KG1 (cell line): ENCODE measurements around the gene TRABD2B.

Experiments
- DNase-seq: peaks from one replicate; lab custom pipeline; 2025; lab: John Stamatoyannopoulos, UW

The TRABD2B gene

GRCh38 chr1:47875831-47876586 lies 121.2 kb downstream of the TRABD2B start:
- DNase-seq = no peak

GRCh38 chr1:47875036-47875435 lies 122.1 kb downstream of the TRABD2B start:
- DNase-seq = no peak

GRCh38 chr1:47873337-47873736 lies 123.8 kb downstream of the TRABD2B start:
- DNase-seq = no peak

- DNase-seq = no peak
Observed at GRCh38 chr1:47872886-47873285, 124.3 kb downstream of the TRABD2B start.

- DNase-seq = no peak
Observed at GRCh38 chr1:47871799-47872353, 125.3 kb downstream of the TRABD2B start.

GRCh38 chr1:47870946-47871676 lies 126.1 kb downstream of the TRABD2B start:
- DNase-seq = no peak

GRCh38 chr1:47870480-47870879 lies 126.7 kb downstream of the TRABD2B start:
- no peak for DNase-seq

- no peak for DNase-seq
Observed at GRCh38 chr1:47868348-47868676, 128.9 kb downstream of the TRABD2B start.

- DNase-seq = no peak
Observed at GRCh38 chr1:47867438-47868347, 129.5 kb downstream of the TRABD2B start.

GRCh38 chr1:47866601-47867437 lies 130.4 kb downstream of the TRABD2B start:
- no peak for DNase-seq

GRCh38 chr1:47865881-47866535 lies 131.2 kb downstream of the TRABD2B start:
- no peak for DNase-seq

GRCh38 chr1:47859092-47859743 lies 138.0 kb downstream of the TRABD2B start:
- DNase-seq = no peak

GRCh38 chr1:47856996-47857395 lies 140.2 kb downstream of the TRABD2B start:
- DNase-seq = no peak

- DNase-seq = no peak
Observed at GRCh38 chr1:47855230-47855629, 142.0 kb downstream of the TRABD2B start.

- DNase-seq = no peak
Observed at GRCh38 chr1:47854552-47855144, 142.5 kb downstream of the TRABD2B start.

GRCh38 chr1:47853852-47854251 lies 143.3 kb downstream of the TRABD2B start:
- DNase-seq = no peak

GRCh38 chr1:47853059-47853458 lies 144.1 kb downstream of the TRABD2B start:
- DNase-seq = no peak

- no peak for DNase-seq
Observed at GRCh38 chr1:47852006-47852718, 145.0 kb downstream of the TRABD2B start.

- DNase-seq = no peak
Observed at GRCh38 chr1:47850451-47850850, 146.7 kb downstream of the TRABD2B start.
